OCI-M1 (cell line): ENCODE results near the gene POLR3E.
A peak's percentile ranks its signal among the peaks of the same experiment; 100 is the strongest.

Source experiments
- DNase-seq: peaks from one replicate; lab custom pipeline; 2025; lab: John Stamatoyannopoulos, UW

POLR3E gene

DNA sequence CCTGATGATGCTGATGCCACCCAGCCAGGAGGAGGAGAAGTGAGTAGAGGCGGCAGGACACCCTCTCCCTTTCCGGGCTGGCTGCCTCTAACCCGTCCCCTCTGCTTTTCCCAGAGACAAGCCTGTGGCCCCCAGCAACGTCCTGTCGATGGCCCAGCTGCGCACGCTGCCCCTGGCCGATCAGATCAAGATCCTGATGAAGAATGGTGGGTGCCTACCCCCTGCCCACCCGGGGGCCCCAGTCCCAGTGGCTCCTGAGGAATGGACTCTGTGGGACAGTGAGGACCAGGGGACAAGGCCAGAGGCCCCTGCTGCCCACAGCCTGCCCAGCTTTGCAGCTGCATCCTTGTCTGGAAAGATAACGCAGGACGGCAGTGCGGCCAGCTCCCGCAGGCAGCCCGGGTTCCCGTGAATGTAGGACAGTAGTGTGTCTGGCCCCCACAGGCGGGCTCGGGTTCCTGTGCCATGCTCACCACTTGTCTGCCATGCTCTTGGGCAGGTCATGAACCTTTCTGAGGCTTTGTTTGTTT is 19.9 kb downstream of the POLR3E start:
- DNase-seq = no peak

- DNase-seq = no peak
Measured at GRCh38 chr16:22317625-22318024, 20.4 kb downstream of the POLR3E start.

GRCh38 chr16:22318690-22319358 is 21.6 kb downstream of the POLR3E start:
- peak; percentile 70 for DNase-seq

- no peak for DNase-seq
Measured at GRCh38 chr16:22320572-22321339, 23.5 kb downstream of the POLR3E start.

DNA sequence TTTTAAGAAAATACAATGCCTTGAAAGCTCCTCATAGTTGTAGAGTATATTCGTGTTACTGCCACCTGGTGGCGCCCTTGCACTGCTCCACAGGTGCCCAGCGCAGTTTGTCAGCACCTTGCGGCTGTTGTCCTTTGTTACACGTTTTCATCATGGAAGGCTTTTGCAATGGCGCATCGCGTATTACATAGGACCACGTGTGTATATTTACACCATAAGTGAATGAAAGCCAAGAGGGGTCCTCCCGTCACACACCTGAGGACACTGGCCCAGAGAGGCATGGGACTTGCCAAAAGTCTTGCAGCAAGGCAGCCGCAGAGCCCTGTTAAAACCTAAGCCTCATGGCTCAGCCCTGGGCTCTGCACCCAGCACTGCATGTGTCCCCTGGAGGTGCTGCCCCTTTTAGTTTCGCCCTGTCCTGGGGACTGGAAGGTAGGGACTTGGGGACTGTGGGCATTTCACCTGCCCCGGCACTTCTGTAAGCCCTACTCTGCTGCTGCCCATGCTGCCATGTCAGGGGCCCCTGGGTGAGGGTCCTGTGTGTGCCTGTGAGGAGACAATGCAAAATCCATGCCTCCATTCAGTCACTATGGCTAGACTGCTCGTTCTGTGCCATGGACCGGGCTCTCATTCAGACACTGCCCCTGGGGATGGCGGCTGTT is 24.3 kb downstream of the POLR3E start:
- DNase-seq = peak; percentile 70

- no peak for DNase-seq
Measured at GRCh38 chr16:22322021-22322471, 24.8 kb downstream of the POLR3E start.

DNA sequence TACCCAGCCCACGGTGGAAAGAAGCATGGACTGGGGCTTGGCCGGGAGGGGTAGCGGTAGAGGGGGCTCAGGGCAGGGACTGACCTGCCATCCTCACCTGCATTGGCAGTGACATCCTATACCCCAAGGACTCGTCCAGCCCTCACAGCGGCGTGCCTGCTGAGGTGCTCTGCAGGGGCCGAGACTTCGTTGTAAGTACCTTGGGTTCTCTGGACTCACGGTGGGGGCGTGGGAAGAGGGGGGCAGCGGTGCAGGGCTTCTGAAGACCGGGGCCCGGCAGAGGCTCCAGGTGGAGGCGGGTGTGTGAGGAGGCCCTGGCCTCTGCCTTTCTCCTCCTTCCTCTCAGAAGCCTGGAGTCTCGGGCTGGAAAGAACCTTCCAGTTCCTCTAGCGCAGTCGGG is 25.5 kb downstream of the POLR3E start:
- no peak for DNase-seq

GRCh38 chr16:22323173-22323958 is 26.2 kb downstream of the POLR3E start:
- no peak for DNase-seq

- no peak for DNase-seq
Measured at GRCh38 chr16:22323959-22324786, 27.0 kb downstream of the POLR3E start.

- no peak for DNase-seq
Measured at GRCh38 chr16:22324787-22325597, 27.8 kb downstream of the POLR3E start.

GRCh38 chr16:22325598-22326368 is 28.6 kb downstream of the POLR3E start:
- no peak for DNase-seq

- no peak for DNase-seq
Measured at GRCh38 chr16:22326369-22326652, 29.1 kb downstream of the POLR3E start.

- no peak for DNase-seq
Measured at GRCh38 chr16:22326771-22327445, 29.7 kb downstream of the POLR3E start.

GRCh38 chr16:22327446-22327775 is 30.2 kb downstream of the POLR3E start:
- DNase-seq = no peak

DNA sequence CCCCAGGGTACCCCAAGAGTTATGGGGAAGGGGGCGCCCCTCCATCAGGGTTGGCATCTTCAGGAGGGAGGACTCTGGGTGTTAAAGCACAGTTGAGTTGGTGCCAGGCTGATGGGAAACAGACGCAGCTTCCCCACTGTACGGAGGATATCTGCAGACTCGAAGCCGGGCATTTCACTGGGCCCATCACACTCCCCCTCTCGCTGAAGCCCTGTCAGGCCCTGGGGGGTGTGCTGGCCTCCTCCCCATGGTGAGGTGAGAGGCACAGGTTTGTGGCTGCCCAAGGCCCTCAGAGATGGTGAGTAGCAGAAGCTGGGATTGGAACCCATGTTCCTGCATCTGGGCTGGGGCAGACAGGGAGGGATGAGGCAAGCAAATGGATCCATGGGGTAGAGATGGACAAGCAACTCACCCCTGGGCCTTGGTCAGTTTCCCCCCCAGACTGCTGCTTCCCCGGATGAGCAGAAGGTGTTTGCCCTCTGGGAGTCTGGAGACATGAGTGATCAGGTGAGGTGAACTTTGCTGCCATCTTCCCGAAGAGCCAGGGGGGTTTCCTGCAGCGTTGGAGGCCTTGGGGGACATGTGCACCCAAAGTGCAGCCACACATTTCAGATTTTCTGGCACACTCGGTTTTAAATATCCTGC is 31.0 kb downstream of the POLR3E start:
- DNase-seq = no peak

DNA sequence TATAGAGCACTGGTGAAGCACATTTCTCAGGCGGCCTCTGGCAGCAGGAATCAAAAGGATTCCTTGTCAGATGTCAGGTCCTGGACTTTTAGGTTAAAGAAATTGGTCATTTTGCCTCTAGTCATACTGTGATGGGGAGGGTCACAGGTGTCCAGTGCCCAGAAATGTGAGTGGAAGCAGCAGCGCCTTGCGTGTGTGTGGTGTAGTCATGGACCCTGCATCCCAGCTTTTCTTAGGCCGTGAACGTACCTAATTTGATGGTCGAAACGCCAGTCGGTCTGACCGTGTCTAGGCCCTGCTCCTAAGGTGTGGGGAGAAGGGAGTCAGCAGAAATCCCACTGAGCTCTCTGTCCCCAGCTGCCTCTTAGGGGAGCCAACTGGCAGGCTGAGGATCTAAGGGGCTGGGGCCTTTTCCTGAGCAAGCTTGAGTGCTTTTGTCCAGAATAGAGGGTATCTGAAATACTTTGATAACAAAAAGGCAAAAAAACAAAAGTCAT is 32.0 kb downstream of the POLR3E start:
- no peak for DNase-seq

GRCh38 chr16:22330326-22330725 is 33.1 kb downstream of the POLR3E start:
- DNase-seq = no peak

DNA sequence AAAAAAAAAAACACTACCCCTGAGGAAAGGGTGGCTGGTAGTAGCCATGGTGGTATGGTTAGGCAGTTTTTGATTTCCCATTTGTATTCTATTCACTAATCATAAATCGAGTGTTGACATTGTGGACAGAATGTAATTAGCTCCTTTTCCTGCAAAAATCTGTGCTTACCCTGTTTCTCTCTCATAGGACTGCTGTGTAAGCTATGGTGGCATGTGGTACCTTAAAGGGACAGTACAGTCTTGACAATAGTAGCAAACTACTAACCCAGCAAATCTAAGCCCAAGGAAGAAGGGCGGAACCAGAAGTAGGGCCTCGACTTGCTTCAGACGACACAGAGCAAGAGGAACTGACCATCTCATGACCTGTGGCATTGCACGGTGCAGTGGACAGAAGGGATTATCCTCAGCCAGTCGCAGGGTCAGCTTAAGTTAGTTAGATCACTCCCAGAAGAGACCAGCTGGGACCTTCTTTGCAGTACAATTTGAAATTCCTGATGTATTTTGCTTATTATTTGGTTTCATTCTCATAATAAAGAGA is 36.3 kb downstream of the POLR3E start:
- DNase-seq = no peak
